Measurements from ENCODE around the gene DLL1. TPM values are rescaled to one million over a fixed set of nuclear protein-coding genes. Genes with fewer than 3 reads are reported as not detected.

The DLL1 gene
- total and polyA plus RNA-seq, 4 donors: 0.13 to 30.5 (median 14.4) TPM

- no peak overlapping the region for H3K27ac ChIP-seq (ENCODE audit: low read depth in 1 of 2, low read length in 2 of 2)
- ATAC-seq (ENCODE audit: low FRiP score) (no peak), DNase-seq (peak in 1 of 2 donors; percentile 37)
- no peaks in the 10 kb centered on the region for H3K4me1 ChIP-seq (ENCODE audit: control insufficient read depth in 1 of 2, insufficient read depth in 2 of 2, low read length in 2 of 2)
- WGBS, 2 donors: 43 to 48% methylated on average over 22 of the region's 22 CpGs
- H3K4me3 ChIP-seq (ENCODE audit: low read length in 2 of 2): no peak overlapping the region
- H3K9me3 ChIP-seq (ENCODE audit: control insufficient read depth, low read length): no peaks in the 10 kb centered on the region
- H3K27me3 ChIP-seq (ENCODE audit: control insufficient read depth in 1 of 2, insufficient read depth in 2 of 2, low read length in 1 of 2): no peaks in the 10 kb centered on the region
- no peaks in the 10 kb centered on the region for H3K36me3 ChIP-seq (ENCODE audit: control insufficient read depth in 1 of 2, insufficient read depth in 2 of 2, low read length in 1 of 2)
- intact Hi-C loops (cut with DNase I): no loop called here
These were observed 43.6 kb downstream of the DLL1 start for GRCh38 chr6:170247178-170247701.

- Histone ChIP-seq H3K4me3 (ENCODE audit: low read length in 2 of 2) (no peak overlapping the region), H3K9me3 (ENCODE audit: control insufficient read depth, low read length) (no peaks in the 10 kb centered on the region), H3K27me3 (ENCODE audit: control insufficient read depth in 1 of 2, insufficient read depth in 2 of 2, low read length in 1 of 2) (no peaks in the 10 kb centered on the region), H3K4me1 (ENCODE audit: control insufficient read depth in 1 of 2, insufficient read depth in 2 of 2, low read length in 2 of 2) (no peaks in the 10 kb centered on the region), H3K36me3 (ENCODE audit: control insufficient read depth in 1 of 2, insufficient read depth in 2 of 2, low read length in 1 of 2) (no peaks in the 10 kb centered on the region), H3K27ac (ENCODE audit: low read depth in 1 of 2, low read length in 2 of 2) (no peak overlapping the region)
- 86 to 94% methylated on average over 23 of the region's 23 CpGs for WGBS, 2 donors
- DNase-seq (peak in 1 of 2 donors; percentile 25), ATAC-seq (ENCODE audit: low FRiP score) (no peak)
- intact Hi-C loops (cut with DNase I): no loop called here
These were observed 45.3 kb downstream of the DLL1 start for GRCh38 chr6:170245475-170245992.

- 84 to 89% methylated on average over 26 of the region's 26 CpGs for WGBS, 2 donors
- intact Hi-C loops (cut with DNase I): no loop called here
- H3K27me3 ChIP-seq (ENCODE audit: control insufficient read depth in 1 of 2, insufficient read depth in 2 of 2, low read length in 1 of 2): no peaks in the 10 kb centered on the region
- ATAC-seq (ENCODE audit: low FRiP score) (peak; percentile 20), DNase-seq (peak; percentile 29 to 55)
- H3K9me3 ChIP-seq (ENCODE audit: control insufficient read depth, low read length): no peaks in the 10 kb centered on the region
- H3K4me1 ChIP-seq (ENCODE audit: control insufficient read depth in 1 of 2, insufficient read depth in 2 of 2, low read length in 2 of 2): no peaks in the 10 kb centered on the region
- H3K36me3 ChIP-seq (ENCODE audit: control insufficient read depth in 1 of 2, insufficient read depth in 2 of 2, low read length in 1 of 2): no peaks in the 10 kb centered on the region
- H3K27ac ChIP-seq (ENCODE audit: low read depth in 1 of 2, low read length in 2 of 2): no peak overlapping the region
- H3K4me3 ChIP-seq (ENCODE audit: low read length in 2 of 2): no peak overlapping the region
These were observed 46.0 kb downstream of the DLL1 start for GRCh38 chr6:170244721-170245474.

- 32 to 44% methylated on average over 21 of the region's 21 CpGs for WGBS, 2 donors
- H3K36me3 ChIP-seq (ENCODE audit: control insufficient read depth in 1 of 2, insufficient read depth in 2 of 2, low read length in 1 of 2): no peaks in the 10 kb centered on the region
These were observed 47.0 kb downstream of the DLL1 start for GRCh38 chr6:170243791-170244291.

GRCh38 chr6:170243386-170243785 is 47.5 kb downstream of the DLL1 start:
- H3K9me3 ChIP-seq (ENCODE audit: control insufficient read depth, low read length): no peaks in the 10 kb centered on the region
- H3K27me3 ChIP-seq (ENCODE audit: control insufficient read depth in 1 of 2, insufficient read depth in 2 of 2, low read length in 1 of 2): no peaks in the 10 kb centered on the region
- ATAC-seq (ENCODE audit: low FRiP score) (no peak), DNase-seq (no peak)
- intact Hi-C loops (cut with DNase I): no loop called here
- H3K4me1 ChIP-seq (ENCODE audit: control insufficient read depth in 1 of 2, insufficient read depth in 2 of 2, low read length in 2 of 2): no peaks in the 10 kb centered on the region
- no peak overlapping the region for H3K27ac ChIP-seq (ENCODE audit: low read depth in 1 of 2, low read length in 2 of 2)
- 84 to 86% methylated on average over 7 of the region's 7 CpGs for WGBS, 2 donors
- no peaks in the 10 kb centered on the region for H3K36me3 ChIP-seq (ENCODE audit: control insufficient read depth in 1 of 2, insufficient read depth in 2 of 2, low read length in 1 of 2)
- no peak overlapping the region for H3K4me3 ChIP-seq (ENCODE audit: low read length in 2 of 2)

More at GRCh38 chr6:170243791-170244291, 47.0 kb downstream of the DLL1 start:
- intact Hi-C loops (cut with DNase I): no loop called here
- peak; percentile 38 to 51 for DNase-seq
- Histone ChIP-seq H3K4me3 (ENCODE audit: low read length in 2 of 2) (no peak overlapping the region), H3K9me3 (ENCODE audit: control insufficient read depth, low read length) (no peaks in the 10 kb centered on the region), H3K27ac (ENCODE audit: low read depth in 1 of 2, low read length in 2 of 2) (no peak overlapping the region), H3K27me3 (ENCODE audit: control insufficient read depth in 1 of 2, insufficient read depth in 2 of 2, low read length in 1 of 2) (no peaks in the 10 kb centered on the region), H3K4me1 (ENCODE audit: control insufficient read depth in 1 of 2, insufficient read depth in 2 of 2, low read length in 2 of 2) (no peaks in the 10 kb centered on the region)
- ATAC-seq (ENCODE audit: low FRiP score): no peak

GRCh38 chr6:170238741-170239565 is 51.9 kb downstream of the DLL1 start:
- Histone ChIP-seq H3K36me3 (ENCODE audit: control insufficient read depth in 1 of 2, insufficient read depth in 2 of 2, low read length in 1 of 2) (no peaks in the 10 kb centered on the region), H3K4me1 (ENCODE audit: control insufficient read depth in 1 of 2, insufficient read depth in 2 of 2, low read length in 2 of 2) (no peaks in the 10 kb centered on the region), H3K27ac (ENCODE audit: low read depth in 1 of 2, low read length in 2 of 2) (no peak overlapping the region), H3K9me3 (ENCODE audit: control insufficient read depth, low read length) (no peaks in the 10 kb centered on the region), H3K4me3 (ENCODE audit: low read length in 2 of 2) (no peak overlapping the region), H3K27me3 (ENCODE audit: control insufficient read depth in 1 of 2, insufficient read depth in 2 of 2, low read length in 1 of 2) (no peaks in the 10 kb centered on the region)
- 85 to 88% methylated on average over 20 of the region's 20 CpGs for WGBS, 2 donors
- ATAC-seq (ENCODE audit: low FRiP score): no peak
- intact Hi-C loops (cut with DNase I): no loop called here
- peak; percentile 38 to 58 for DNase-seq

- 79 to 87% methylated on average over 19 of the region's 19 CpGs for WGBS, 2 donors
These were observed 52.7 kb downstream of the DLL1 start for GRCh38 chr6:170237999-170238740.

More at GRCh38 chr6:170237999-170238740, 52.7 kb downstream of the DLL1 start:
- intact Hi-C loops (cut with DNase I): no loop called here
- DNase-seq (peak in 1 of 2 donors; percentile 37), ATAC-seq (ENCODE audit: low FRiP score) (no peak)
- Histone ChIP-seq H3K4me3 (ENCODE audit: low read length in 2 of 2) (no peak overlapping the region), H3K27me3 (ENCODE audit: control insufficient read depth in 1 of 2, insufficient read depth in 2 of 2, low read length in 1 of 2) (no peaks in the 10 kb centered on the region), H3K9me3 (ENCODE audit: control insufficient read depth, low read length) (no peaks in the 10 kb centered on the region), H3K27ac (ENCODE audit: low read depth in 1 of 2, low read length in 2 of 2) (no peak overlapping the region), H3K4me1 (ENCODE audit: control insufficient read depth in 1 of 2, insufficient read depth in 2 of 2, low read length in 2 of 2) (no peaks in the 10 kb centered on the region), H3K36me3 (ENCODE audit: control insufficient read depth in 1 of 2, insufficient read depth in 2 of 2, low read length in 1 of 2) (no peaks in the 10 kb centered on the region)
